GM19025 (cell line): ENCODE measurements around the gene CRYAA.
"Not testable (repeated sequence)": the region's sequence is repeated elsewhere in the genome, so short reads cannot be mapped to it uniquely, and the experiment has no call there.

Experiments used
- ATAC-seq: cut with Tn5 transposase; IDR thresholded peaks from one replicate; pipeline ENCODE4 v1.9.1; 2021; ENCODE audit warnings: mild to moderate bottlenecking, low read depth, moderate library complexity; ENCODE audit not compliant: unreplicated experiment

The CRYAA gene, protein sequence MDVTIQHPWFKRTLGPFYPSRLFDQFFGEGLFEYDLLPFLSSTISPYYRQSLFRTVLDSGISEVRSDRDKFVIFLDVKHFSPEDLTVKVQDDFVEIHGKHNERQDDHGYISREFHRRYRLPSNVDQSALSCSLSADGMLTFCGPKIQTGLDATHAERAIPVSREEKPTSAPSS

GRCh38 chr21:43168708-43169107 lies at the start of gene CRYAA:
TSS of gene CRYAA (plus strand) at chr21:43169008. CDS start at chr21:43169100, 92 bp downstream.
- not testable (repeated sequence) for ATAC-seq

GRCh38 chr21:43130094-43130493 lies 38.7 kb upstream of the CRYAA start:
- not testable (repeated sequence) for ATAC-seq

DNA sequence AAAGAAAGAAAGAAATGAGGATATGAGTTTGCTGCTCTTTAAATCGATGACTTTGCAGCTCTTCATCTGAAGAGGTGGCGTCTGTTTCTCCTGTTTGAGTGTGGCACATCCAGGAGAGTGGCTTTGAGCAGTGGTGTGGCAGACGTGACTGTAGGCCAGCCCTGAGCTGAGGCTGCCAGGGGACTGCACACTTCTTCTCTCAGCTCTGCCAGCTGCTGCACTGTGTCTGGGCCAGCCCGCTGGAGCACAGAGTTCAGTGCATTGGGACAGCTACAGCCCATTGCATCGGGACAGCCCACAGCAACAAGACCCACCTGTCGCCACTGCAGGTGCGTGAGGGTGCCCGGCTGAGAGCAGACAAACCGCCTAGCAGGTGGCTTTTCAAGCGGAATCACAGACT lies 34.3 kb upstream of the CRYAA start:
- not testable (repeated sequence) for ATAC-seq

GRCh38 chr21:43138944-43139343 lies 29.9 kb upstream of the CRYAA start:
- not testable (repeated sequence) for ATAC-seq

GRCh38 chr21:43141407-43141806 lies 27.4 kb upstream of the CRYAA start:
- ATAC-seq = not testable (repeated sequence)

DNA sequence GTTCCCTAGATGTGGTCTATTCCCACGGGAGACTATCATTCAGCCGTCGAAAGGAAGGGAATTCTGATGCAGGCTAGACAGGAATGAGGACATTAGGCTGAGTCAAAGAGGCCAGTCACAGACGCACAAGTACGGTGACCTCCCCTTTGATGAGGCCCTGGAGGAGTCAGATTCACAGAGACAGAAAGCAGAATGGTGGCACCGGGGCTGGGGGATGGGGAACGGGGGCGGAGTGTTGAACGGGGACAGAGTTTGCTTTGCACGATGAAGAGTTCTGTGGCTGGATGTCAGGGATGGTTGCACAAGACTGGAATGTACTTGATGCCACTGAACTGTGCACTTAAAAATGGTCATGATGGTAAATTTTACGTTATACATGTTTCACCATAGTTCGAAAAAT lies 22.2 kb upstream of the CRYAA start:
- not testable (repeated sequence) for ATAC-seq

DNA sequence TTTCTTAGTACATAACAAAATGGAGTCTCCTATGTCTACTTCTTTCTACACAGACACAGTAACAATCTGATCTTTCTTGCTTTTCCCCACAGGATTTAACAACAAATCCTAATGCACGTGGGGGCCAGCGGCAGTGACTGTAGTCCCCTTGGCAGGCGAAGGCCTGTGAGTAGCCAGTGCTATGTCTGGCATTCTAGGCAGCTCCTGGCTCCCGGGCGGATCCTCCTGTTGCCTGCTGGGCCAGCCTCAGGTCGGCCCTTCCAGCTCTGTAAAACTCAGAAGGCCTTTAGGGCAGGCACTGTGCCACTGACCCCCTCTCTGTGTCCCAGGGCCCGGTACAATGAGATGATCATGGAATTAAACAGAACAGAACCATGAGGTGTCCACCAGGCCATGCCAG lies 20.8 kb upstream of the CRYAA start:
- not testable (repeated sequence) for ATAC-seq

GRCh38 chr21:43149344-43149743 lies 19.5 kb upstream of the CRYAA start:
- not testable (repeated sequence) for ATAC-seq

- ATAC-seq = not testable (repeated sequence)
Observed at GRCh38 chr21:43153601-43154000, 15.2 kb upstream of the CRYAA start.

DNA sequence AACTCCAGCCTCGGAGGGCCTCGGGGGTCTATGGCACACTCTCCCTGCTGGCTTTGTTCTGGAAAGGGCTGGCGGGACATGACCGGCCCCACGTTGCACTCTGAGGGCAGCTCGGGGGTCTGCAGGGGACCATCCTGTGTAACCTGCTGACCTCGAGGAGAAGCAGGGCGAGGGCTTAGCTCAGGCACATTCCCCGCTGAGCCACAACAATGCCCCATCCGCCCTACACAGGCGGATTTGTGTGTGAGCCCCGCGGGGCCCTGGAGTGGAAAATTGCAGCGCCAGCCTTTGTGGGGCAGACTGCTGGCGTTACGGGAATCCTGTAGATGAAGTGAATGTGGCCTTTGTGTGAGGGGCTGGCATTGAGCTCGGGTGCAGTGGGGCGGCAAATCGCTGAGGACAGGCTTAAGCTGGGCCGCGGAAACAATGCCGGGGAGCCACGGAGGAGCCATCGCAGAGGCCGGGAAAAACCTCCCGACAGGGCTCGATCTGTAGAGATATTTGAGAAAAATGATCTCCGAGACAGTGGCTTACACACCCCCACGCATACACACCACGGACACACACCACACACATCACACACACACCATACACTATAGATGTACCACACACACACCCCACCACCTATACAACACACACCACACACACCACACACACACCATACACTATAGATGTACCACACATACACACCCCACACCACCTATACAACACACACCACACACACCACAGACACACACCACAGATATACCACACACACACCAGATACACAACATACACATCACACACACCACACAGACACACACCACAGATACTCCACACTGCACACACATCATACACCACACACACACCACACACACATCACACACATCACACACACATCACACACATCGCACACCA lies 9.3 kb upstream of the CRYAA start:
- ATAC-seq = not testable (repeated sequence)

- ATAC-seq = not testable (repeated sequence)
Observed at GRCh38 chr21:43161826-43162707, 6.7 kb upstream of the CRYAA start.

DNA sequence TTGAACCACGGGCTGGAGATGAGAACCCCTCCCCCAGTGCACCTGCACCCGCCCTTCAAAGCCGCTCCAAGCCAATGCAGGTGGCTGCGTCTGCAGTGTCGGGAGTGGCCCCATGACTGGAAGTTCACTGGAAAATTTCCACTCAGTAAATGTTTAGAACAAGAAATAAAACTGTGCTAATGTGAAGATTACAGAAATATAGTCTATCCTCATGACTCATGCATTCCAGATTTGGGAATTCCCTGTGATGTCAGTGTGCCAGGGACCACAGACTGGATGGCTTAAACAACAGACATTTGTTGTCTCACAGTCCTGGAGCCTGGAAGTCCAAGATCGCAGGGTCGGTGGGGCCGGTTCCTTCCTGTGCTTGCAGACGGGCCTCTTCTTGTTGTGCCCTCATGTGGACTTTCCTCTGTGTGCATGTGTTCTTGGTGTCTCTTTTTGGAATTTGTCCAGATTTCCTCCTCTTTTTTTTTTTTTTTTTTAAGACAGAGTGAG lies 6.1 kb upstream of the CRYAA start:
- not testable (repeated sequence) for ATAC-seq

DNA sequence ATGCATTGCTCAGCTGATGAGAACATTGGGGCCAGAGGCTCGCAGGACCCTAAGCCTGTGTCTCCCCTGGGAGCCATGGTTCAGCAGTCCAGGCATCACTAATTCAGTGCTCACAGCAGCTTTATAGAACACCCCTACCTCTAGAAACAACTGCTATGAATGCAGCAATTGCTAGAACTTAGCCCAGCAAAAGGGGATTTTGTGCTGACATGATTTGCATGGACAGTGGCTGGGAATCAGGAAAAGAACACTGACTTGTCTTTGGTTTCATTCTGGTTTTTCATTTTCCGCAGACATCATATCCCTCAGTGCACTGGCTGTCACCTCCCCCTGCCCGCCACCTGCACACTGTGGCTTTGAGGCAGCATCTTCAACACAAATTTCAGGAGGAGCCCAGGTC lies 4.0 kb upstream of the CRYAA start:
- ATAC-seq = not testable (repeated sequence)

- ATAC-seq = not testable (repeated sequence)
Observed at GRCh38 chr21:43165734-43166133, 3.1 kb upstream of the CRYAA start.

GRCh38 chr21:43169230-43169886 lies 550 bp downstream of the CRYAA start:
- ATAC-seq = not testable (repeated sequence)

- ATAC-seq = not testable (repeated sequence)
Observed at GRCh38 chr21:43169891-43170290, 1.1 kb downstream of the CRYAA start.

DNA sequence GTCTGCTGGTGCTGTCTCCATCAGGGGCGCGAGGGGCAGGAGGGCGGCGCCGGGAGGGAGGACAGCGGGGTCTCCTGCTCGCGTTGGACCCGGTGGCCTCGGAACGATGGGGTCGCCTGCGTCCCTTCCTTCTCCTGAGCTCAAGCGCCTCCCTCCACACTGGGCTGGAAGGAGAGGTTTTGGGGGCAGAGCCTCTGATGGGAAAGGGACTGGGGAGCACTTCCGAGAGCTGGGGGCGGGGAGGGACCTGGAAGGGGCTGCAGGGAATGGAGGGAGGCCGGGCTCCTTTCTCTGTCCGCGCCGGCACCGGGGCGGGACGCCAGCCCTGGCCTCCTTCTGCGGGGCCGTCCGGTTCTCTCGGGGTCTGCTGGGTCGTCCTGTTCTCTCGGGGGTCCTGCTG lies 4.0 kb downstream of the CRYAA start:
- not testable (repeated sequence) for ATAC-seq

DNA sequence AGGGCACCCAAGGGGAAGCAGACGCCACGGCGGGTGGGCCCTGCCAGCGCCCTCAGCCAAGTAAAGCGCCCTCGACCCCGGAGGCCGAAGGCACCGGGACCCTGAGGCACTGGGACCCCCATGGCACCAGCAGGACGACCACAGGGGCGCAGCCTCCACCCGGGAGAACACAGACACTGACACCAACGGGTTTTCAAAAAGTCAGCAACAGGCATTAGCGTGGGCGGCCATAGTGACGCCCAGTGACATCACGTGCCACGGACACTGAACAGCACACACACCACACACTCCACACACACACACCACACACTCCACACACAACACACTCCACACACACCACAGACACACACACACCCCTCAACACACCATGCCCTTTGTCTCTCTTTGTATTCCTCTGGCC lies 4.6 kb downstream of the CRYAA start:
- ATAC-seq = not testable (repeated sequence)

DNA sequence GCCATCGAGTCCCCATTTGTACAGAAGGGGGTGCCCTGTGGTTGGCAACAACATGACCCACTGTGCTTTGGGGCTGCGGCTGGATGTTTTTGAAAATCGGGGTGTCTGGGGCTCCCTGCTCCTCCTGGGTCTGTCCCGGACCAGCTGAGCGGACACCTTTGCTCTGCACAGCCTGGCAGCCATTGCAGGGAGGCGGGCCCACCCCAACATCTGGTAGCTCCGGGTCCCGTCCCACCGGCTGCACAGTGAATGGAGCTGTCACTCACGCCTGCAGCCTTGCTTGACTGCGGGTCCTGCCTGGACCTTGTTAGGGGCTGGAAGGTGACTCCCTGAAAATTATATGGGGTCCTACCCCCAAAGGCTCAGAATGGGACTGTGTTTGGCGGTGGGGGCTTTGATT lies 5.1 kb downstream of the CRYAA start:
- ATAC-seq = not testable (repeated sequence)

DNA sequence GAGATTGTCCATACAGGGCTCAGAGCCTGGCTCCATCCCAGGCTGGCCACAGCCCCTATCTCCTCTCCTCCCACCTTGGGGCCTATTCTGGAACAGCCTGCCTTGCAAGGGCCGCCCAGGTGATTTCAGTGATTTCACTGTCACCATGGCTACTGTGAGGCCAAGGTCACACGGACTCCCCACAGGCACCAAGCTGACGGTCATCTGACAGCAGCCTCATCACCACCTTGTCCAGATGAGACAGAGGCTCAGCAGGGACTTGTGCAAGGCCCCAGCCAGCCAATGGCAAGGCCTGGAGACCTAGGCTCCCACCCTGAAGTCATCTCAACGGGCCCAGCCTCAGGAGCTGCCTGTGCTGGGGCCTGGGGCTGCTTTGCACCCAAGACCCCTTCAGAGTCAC lies 6.2 kb downstream of the CRYAA start:
- ATAC-seq = not testable (repeated sequence)
